ENCODE measurements around the gene UBTD2. TPM values are rescaled to one million over a fixed set of nuclear protein-coding genes. Genes with fewer than 3 reads are reported as not detected.
A peak's percentile ranks its signal among the peaks of the same experiment; 100 is the strongest.

The UBTD2 gene
- total and polyA plus RNA-seq, 4 donors = 8.8 to 21.1 (median 16.6) TPM

GRCh38 chr5:172178301-172178987 is 105.1 kb downstream of the UBTD2 start:
- no peaks in the 10 kb centered on the region for H3K36me3 ChIP-seq (ENCODE audit: control insufficient read depth in 1 of 2, insufficient read depth in 2 of 2, low read length in 1 of 2)
- no peak for ATAC-seq (ENCODE audit: low FRiP score)
- H3K9me3 ChIP-seq (ENCODE audit: control insufficient read depth, low read length) = no peaks in the 10 kb centered on the region
- intact Hi-C loops (cut with DNase I) = no loop called here
- DNase-seq = no peak
- no peaks in the 10 kb centered on the region for H3K4me1 ChIP-seq (ENCODE audit: control insufficient read depth in 1 of 2, insufficient read depth in 2 of 2, low read length in 2 of 2)
- 87 to 89% methylated on average over 18 of the region's 18 CpGs for WGBS, 2 donors
- H3K27ac ChIP-seq (ENCODE audit: low read depth in 1 of 2, low read length in 2 of 2) = no peak overlapping the region
- no peaks in the 10 kb centered on the region for H3K27me3 ChIP-seq (ENCODE audit: control insufficient read depth in 1 of 2, insufficient read depth in 2 of 2, low read length in 1 of 2)
- no peak overlapping the region for H3K4me3 ChIP-seq (ENCODE audit: low read length in 2 of 2)

GRCh38 chr5:172177176-172177575 is 106.4 kb downstream of the UBTD2 start:
- no peak overlapping the region for H3K4me3 ChIP-seq (ENCODE audit: low read length in 2 of 2)
- no peaks in the 10 kb centered on the region for H3K9me3 ChIP-seq (ENCODE audit: control insufficient read depth, low read length)
- no peaks in the 10 kb centered on the region for H3K4me1 ChIP-seq (ENCODE audit: control insufficient read depth in 1 of 2, insufficient read depth in 2 of 2, low read length in 2 of 2)
- ATAC-seq (ENCODE audit: low FRiP score) (no peak), DNase-seq (no peak)
- WGBS, 2 donors = 92 to 94% methylated on average over 7 of the region's 7 CpGs
- intact Hi-C loops (cut with DNase I) = no loop called here
- H3K27ac ChIP-seq (ENCODE audit: low read depth in 1 of 2, low read length in 2 of 2) = no peak overlapping the region
- no peaks in the 10 kb centered on the region for H3K27me3 ChIP-seq (ENCODE audit: control insufficient read depth in 1 of 2, insufficient read depth in 2 of 2, low read length in 1 of 2)
- H3K36me3 ChIP-seq (ENCODE audit: control insufficient read depth in 1 of 2, insufficient read depth in 2 of 2, low read length in 1 of 2) = no peaks in the 10 kb centered on the region

- H3K27ac ChIP-seq (ENCODE audit: low read depth in 1 of 2, low read length in 2 of 2) = no peak overlapping the region
- H3K4me3 ChIP-seq (ENCODE audit: low read length in 2 of 2) = no peak overlapping the region
- H3K9me3 ChIP-seq (ENCODE audit: control insufficient read depth, low read length) = no peaks in the 10 kb centered on the region
- ATAC-seq (ENCODE audit: low FRiP score) = peak; percentile 46
- no peaks in the 10 kb centered on the region for H3K36me3 ChIP-seq (ENCODE audit: control insufficient read depth in 1 of 2, insufficient read depth in 2 of 2, low read length in 1 of 2)
- H3K27me3 ChIP-seq (ENCODE audit: control insufficient read depth in 1 of 2, insufficient read depth in 2 of 2, low read length in 1 of 2) = no peaks in the 10 kb centered on the region
- H3K4me1 ChIP-seq (ENCODE audit: control insufficient read depth in 1 of 2, insufficient read depth in 2 of 2, low read length in 2 of 2) = no peaks in the 10 kb centered on the region
- intact Hi-C loops (cut with DNase I) = no loop called here
- 82 to 87% methylated on average over 7 of the region's 7 CpGs for WGBS, 2 donors
- peak; percentile 80 to 84 for DNase-seq
Measured at GRCh38 chr5:172175263-172175719, 108.3 kb downstream of the UBTD2 start.

GRCh38 chr5:172173564-172174153 is 109.9 kb downstream of the UBTD2 start:
- ATAC-seq (ENCODE audit: low FRiP score) (no peak), DNase-seq (peak in 1 of 2 donors; percentile 63)
- Histone ChIP-seq H3K27me3 (ENCODE audit: control insufficient read depth in 1 of 2, insufficient read depth in 2 of 2, low read length in 1 of 2) (no peaks in the 10 kb centered on the region), H3K4me1 (ENCODE audit: control insufficient read depth in 1 of 2, insufficient read depth in 2 of 2, low read length in 2 of 2) (no peaks in the 10 kb centered on the region), H3K27ac (ENCODE audit: low read depth in 1 of 2, low read length in 2 of 2) (no peak overlapping the region), H3K9me3 (ENCODE audit: control insufficient read depth, low read length) (no peaks in the 10 kb centered on the region), H3K4me3 (ENCODE audit: low read length in 2 of 2) (no peak overlapping the region), H3K36me3 (ENCODE audit: control insufficient read depth in 1 of 2, insufficient read depth in 2 of 2, low read length in 1 of 2) (no peaks in the 10 kb centered on the region)
- 92 to 95% methylated on average over 12 of the region's 12 CpGs for WGBS, 2 donors
- intact Hi-C loops (cut with DNase I) = no loop called here

GRCh38 chr5:172172912-172173563 is 110.5 kb downstream of the UBTD2 start:
- no peak overlapping the region for H3K27ac ChIP-seq (ENCODE audit: low read depth in 1 of 2, low read length in 2 of 2)
- no peaks in the 10 kb centered on the region for H3K9me3 ChIP-seq (ENCODE audit: control insufficient read depth, low read length)
- ATAC-seq (ENCODE audit: low FRiP score) (no peak), DNase-seq (no peak)
- intact Hi-C loops (cut with DNase I) = no loop called here
- WGBS, 2 donors = 85 to 89% methylated on average over 12 of the region's 12 CpGs
- H3K36me3 ChIP-seq (ENCODE audit: control insufficient read depth in 1 of 2, insufficient read depth in 2 of 2, low read length in 1 of 2) = no peaks in the 10 kb centered on the region
- H3K4me1 ChIP-seq (ENCODE audit: control insufficient read depth in 1 of 2, insufficient read depth in 2 of 2, low read length in 2 of 2) = no peaks in the 10 kb centered on the region
- no peaks in the 10 kb centered on the region for H3K27me3 ChIP-seq (ENCODE audit: control insufficient read depth in 1 of 2, insufficient read depth in 2 of 2, low read length in 1 of 2)
- no peak overlapping the region for H3K4me3 ChIP-seq (ENCODE audit: low read length in 2 of 2)

- H3K27me3 ChIP-seq (ENCODE audit: control insufficient read depth in 1 of 2, insufficient read depth in 2 of 2, low read length in 1 of 2) = no peaks in the 10 kb centered on the region
- H3K27ac ChIP-seq (ENCODE audit: low read depth in 1 of 2, low read length in 2 of 2) = no peak overlapping the region
- ATAC-seq (ENCODE audit: low FRiP score) = no peak
- 95 to 96% methylated on average over 8 of the region's 8 CpGs for WGBS, 2 donors
- intact Hi-C loops (cut with DNase I) = no loop called here
- H3K36me3 ChIP-seq (ENCODE audit: control insufficient read depth in 1 of 2, insufficient read depth in 2 of 2, low read length in 1 of 2) = no peaks in the 10 kb centered on the region
- no peaks in the 10 kb centered on the region for H3K9me3 ChIP-seq (ENCODE audit: control insufficient read depth, low read length)
- no peak for DNase-seq
- H3K4me3 ChIP-seq (ENCODE audit: low read length in 2 of 2) = no peak overlapping the region
- no peaks in the 10 kb centered on the region for H3K4me1 ChIP-seq (ENCODE audit: control insufficient read depth in 1 of 2, insufficient read depth in 2 of 2, low read length in 2 of 2)
Measured at GRCh38 chr5:172171118-172171517, 112.4 kb downstream of the UBTD2 start.

GRCh38 chr5:172170251-172170701 is 113.3 kb downstream of the UBTD2 start:
- no peak for DNase-seq
- Histone ChIP-seq H3K4me1 (ENCODE audit: control insufficient read depth in 1 of 2, insufficient read depth in 2 of 2, low read length in 2 of 2) (no peaks in the 10 kb centered on the region), H3K27me3 (ENCODE audit: control insufficient read depth in 1 of 2, insufficient read depth in 2 of 2, low read length in 1 of 2) (no peaks in the 10 kb centered on the region), H3K4me3 (ENCODE audit: low read length in 2 of 2) (no peak overlapping the region), H3K9me3 (ENCODE audit: control insufficient read depth, low read length) (no peaks in the 10 kb centered on the region), H3K36me3 (ENCODE audit: control insufficient read depth in 1 of 2, insufficient read depth in 2 of 2, low read length in 1 of 2) (no peaks in the 10 kb centered on the region), H3K27ac (ENCODE audit: low read depth in 1 of 2, low read length in 2 of 2) (no peak overlapping the region)
- 12 to 14% methylated on average over 9 of the region's 9 CpGs for WGBS, 2 donors
- intact Hi-C loops (cut with DNase I) = no loop called here
- ATAC-seq (ENCODE audit: low FRiP score) = no peak

- Histone ChIP-seq H3K9me3 (ENCODE audit: control insufficient read depth, low read length) (no peaks in the 10 kb centered on the region), H3K4me3 (ENCODE audit: low read length in 2 of 2) (no peak overlapping the region), H3K27ac (ENCODE audit: low read depth in 1 of 2, low read length in 2 of 2) (no peak overlapping the region), H3K27me3 (ENCODE audit: control insufficient read depth in 1 of 2, insufficient read depth in 2 of 2, low read length in 1 of 2) (no peaks in the 10 kb centered on the region), H3K36me3 (ENCODE audit: control insufficient read depth in 1 of 2, insufficient read depth in 2 of 2, low read length in 1 of 2) (no peaks in the 10 kb centered on the region), H3K4me1 (ENCODE audit: control insufficient read depth in 1 of 2, insufficient read depth in 2 of 2, low read length in 2 of 2) (no peaks in the 10 kb centered on the region)
- DNase-seq = no peak
- WGBS, 2 donors = 93 to 100% methylated on average over 2 of the region's 2 CpGs
- intact Hi-C loops (cut with DNase I) = no loop called here
- no peak for ATAC-seq (ENCODE audit: low FRiP score)
Measured at GRCh38 chr5:172169216-172169615, 114.3 kb downstream of the UBTD2 start.

- Histone ChIP-seq H3K9me3 (ENCODE audit: control insufficient read depth, low read length) (no peaks in the 10 kb centered on the region), H3K4me3 (ENCODE audit: low read length in 2 of 2) (no peak overlapping the region), H3K27ac (ENCODE audit: low read depth in 1 of 2, low read length in 2 of 2) (no peak overlapping the region), H3K36me3 (ENCODE audit: control insufficient read depth in 1 of 2, insufficient read depth in 2 of 2, low read length in 1 of 2) (no peaks in the 10 kb centered on the region), H3K4me1 (ENCODE audit: control insufficient read depth in 1 of 2, insufficient read depth in 2 of 2, low read length in 2 of 2) (no peaks in the 10 kb centered on the region), H3K27me3 (ENCODE audit: control insufficient read depth in 1 of 2, insufficient read depth in 2 of 2, low read length in 1 of 2) (no peaks in the 10 kb centered on the region)
- DNase-seq (no peak), ATAC-seq (ENCODE audit: low FRiP score) (no peak)
- WGBS, 2 donors = 89 to 91% methylated on average over 8 of the region's 8 CpGs
- intact Hi-C loops (cut with DNase I) = no loop called here
Measured at GRCh38 chr5:172168311-172168710, 115.3 kb downstream of the UBTD2 start.
